ENCODE measurements around the gene KIF4B. TPM values are rescaled to one million over a fixed set of nuclear protein-coding genes. Genes with fewer than 3 reads are reported as not detected.
"Not testable (repeated sequence)": the region's sequence is repeated elsewhere in the genome, so short reads cannot be mapped to it uniquely, and the experiment has no call there.

The KIF4B gene
- polyA plus RNA-seq, 4 donors, result 0.14 to 0.18 (median 0.18) TPM

GRCh38 chr5:155002722-155003121, 10.8 kb upstream of the KIF4B start:
- not testable (repeated sequence) for DNase-seq (ENCODE audit: low read depth in 4 of 4, low spot score in 2 of 4)

- DNase-seq (ENCODE audit: low read depth in 4 of 4, low spot score in 2 of 4), result no peak
Observed at GRCh38 chr5:155004138-155004744, 9.3 kb upstream of the KIF4B start.

- not testable (repeated sequence) for DNase-seq (ENCODE audit: low read depth in 4 of 4, low spot score in 2 of 4)
Observed at GRCh38 chr5:155006265-155006664, 7.3 kb upstream of the KIF4B start.

- no peak for DNase-seq (ENCODE audit: low read depth in 4 of 4, low spot score in 2 of 4)
Observed at GRCh38 chr5:155008669-155009068, 4.9 kb upstream of the KIF4B start.

- no peak for DNase-seq (ENCODE audit: low read depth in 4 of 4, low spot score in 2 of 4)
Observed at GRCh38 chr5:155010881-155011280, 2.7 kb upstream of the KIF4B start.

- no peak for DNase-seq (ENCODE audit: low read depth in 4 of 4, low spot score in 2 of 4)
Observed at GRCh38 chr5:155015239-155015638, 1.7 kb downstream of the KIF4B start.

- DNase-seq (ENCODE audit: low read depth in 4 of 4, low spot score in 2 of 4), result no peak
Observed at GRCh38 chr5:155017610-155018009, 4.1 kb downstream of the KIF4B start.

- DNase-seq (ENCODE audit: low read depth in 4 of 4, low spot score in 2 of 4), result no peak
Observed at GRCh38 chr5:155019601-155020226, 6.2 kb downstream of the KIF4B start.

- DNase-seq (ENCODE audit: low read depth in 4 of 4, low spot score in 2 of 4), result no peak
Observed at GRCh38 chr5:155021842-155022241, 8.3 kb downstream of the KIF4B start.

GRCh38 chr5:155023320-155023719, 9.8 kb downstream of the KIF4B start:
- DNase-seq (ENCODE audit: low read depth in 4 of 4, low spot score in 2 of 4), result no peak

GRCh38 chr5:155024015-155024414, 10.5 kb downstream of the KIF4B start:
- no peak for DNase-seq (ENCODE audit: low read depth in 4 of 4, low spot score in 2 of 4)

- no peak for DNase-seq (ENCODE audit: low read depth in 4 of 4, low spot score in 2 of 4)
Observed at GRCh38 chr5:155025895-155026294, 12.3 kb downstream of the KIF4B start.

GRCh38 chr5:155027993-155028629, 14.6 kb downstream of the KIF4B start:
- no peak for DNase-seq (ENCODE audit: low read depth in 4 of 4, low spot score in 2 of 4)

GRCh38 chr5:155029240-155029639, 15.7 kb downstream of the KIF4B start:
- DNase-seq (ENCODE audit: low read depth in 4 of 4, low spot score in 2 of 4), result no peak

GRCh38 chr5:155034145-155034744, 20.7 kb downstream of the KIF4B start:
- not testable (repeated sequence) for DNase-seq (ENCODE audit: low read depth in 4 of 4, low spot score in 2 of 4)

- not testable (repeated sequence) for DNase-seq (ENCODE audit: low read depth in 4 of 4, low spot score in 2 of 4)
Observed at GRCh38 chr5:155035087-155035486, 21.5 kb downstream of the KIF4B start.

- no peak for DNase-seq (ENCODE audit: low read depth in 4 of 4, low spot score in 2 of 4)
Observed at GRCh38 chr5:155040984-155041653, 27.6 kb downstream of the KIF4B start.

GRCh38 chr5:155044591-155044990, 31.0 kb downstream of the KIF4B start:
- no peak for DNase-seq (ENCODE audit: low read depth in 4 of 4, low spot score in 2 of 4)

- no peak for DNase-seq (ENCODE audit: low read depth in 4 of 4, low spot score in 2 of 4)
Observed at GRCh38 chr5:155046591-155046990, 33.0 kb downstream of the KIF4B start.

GRCh38 chr5:155047818-155048217, 34.3 kb downstream of the KIF4B start:
- DNase-seq (ENCODE audit: low read depth in 4 of 4, low spot score in 2 of 4), result no peak

Data from left renal cortex interstitium (tissue), 4 donors.